ENCODE measurements around the gene PUS1.

GRCh38 chr12:131914179-131914702 lies 14.8 kb upstream of the PUS1 start:
- TF ChIP-seq, protein P1, sequence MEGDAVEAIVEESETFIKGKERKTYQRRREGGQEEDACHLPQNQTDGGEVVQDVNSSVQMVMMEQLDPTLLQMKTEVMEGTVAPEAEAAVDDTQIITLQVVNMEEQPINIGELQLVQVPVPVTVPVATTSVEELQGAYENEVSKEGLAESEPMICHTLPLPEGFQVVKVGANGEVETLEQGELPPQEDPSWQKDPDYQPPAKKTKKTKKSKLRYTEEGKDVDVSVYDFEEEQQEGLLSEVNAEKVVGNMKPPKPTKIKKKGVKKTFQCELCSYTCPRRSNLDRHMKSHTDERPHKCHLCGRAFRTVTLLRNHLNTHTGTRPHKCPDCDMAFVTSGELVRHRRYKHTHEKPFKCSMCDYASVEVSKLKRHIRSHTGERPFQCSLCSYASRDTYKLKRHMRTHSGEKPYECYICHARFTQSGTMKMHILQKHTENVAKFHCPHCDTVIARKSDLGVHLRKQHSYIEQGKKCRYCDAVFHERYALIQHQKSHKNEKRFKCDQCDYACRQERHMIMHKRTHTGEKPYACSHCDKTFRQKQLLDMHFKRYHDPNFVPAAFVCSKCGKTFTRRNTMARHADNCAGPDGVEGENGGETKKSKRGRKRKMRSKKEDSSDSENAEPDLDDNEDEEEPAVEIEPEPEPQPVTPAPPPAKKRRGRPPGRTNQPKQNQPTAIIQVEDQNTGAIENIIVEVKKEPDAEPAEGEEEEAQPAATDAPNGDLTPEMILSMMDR (conservative IDR thresholded peaks at IDR 0.05; ENCODE audit: low read length) = no peak
- no peak for TF ChIP-seq EZH2phosphoT487 (IDR thresholded peaks at IDR 0.05; ENCODE audit: borderline replicate concordance, low read depth, low read length)
